ENCODE results near the gene FASN. TPM values are rescaled to one million over a fixed set of nuclear protein-coding genes. Genes with fewer than 3 reads are reported as not detected.

The FASN gene
- total RNA-seq, 2 experiments from 2014 or later: 111 to 364 TPM

GRCh38 chr17:82107341-82107860, 9.4 kb upstream of the FASN start:
- Histone ChIP-seq H3K9me3 (ENCODE audit: low read length) (no peaks in the 10 kb centered on the region), H3K4me2 (ENCODE audit: low read length) (peak overlapping the region; percentile 70; the same call in 1 of the 2 replicates), H3K36me3 (ENCODE audit: insufficient read depth, low read length) (no peaks in the 10 kb centered on the region), H3K9me2 (ENCODE audit: insufficient read depth, low read length) (no peaks in the 10 kb centered on the region), H2AFZ (ENCODE audit: low read length) (no peak overlapping the region), H3K4me1 (ENCODE audit: insufficient read depth, low read length, poor library complexity, severe bottlenecking) (peaks cover 33% of the 10 kb centered on the region), H4K20me1 (ENCODE audit: insufficient read depth, low read length) (no peaks in the 10 kb centered on the region), H3K79me2 (ENCODE audit: insufficient read depth, low read depth, low read length) (no peaks in the 10 kb centered on the region), H3K27ac (ENCODE audit: low read depth, low read length, poor library complexity, severe bottlenecking) (no peak overlapping the region), H3K4me3 (ENCODE audit: low read depth, low read length, poor library complexity, severe bottlenecking) (no peak overlapping the region)
- intact Hi-C loops (cut with micrococcal nuclease; ENCODE audit: unreplicated experiment): loop anchor here (2.0 kb wide), 2 partner anchors 15 to 47 kb away; no protein-coding TSS in a partner anchor
- DNase-seq (ENCODE audit: low spot score): peak; percentile 52
- peak; percentile 65 for TF ChIP-seq CTCF (conservative IDR thresholded peaks at IDR 0.05; ENCODE audit: low read length)
- TF ChIP-seq EZH2phosphoT487 (IDR thresholded peaks at IDR 0.05; ENCODE audit: borderline replicate concordance, low read depth, low read length): no peak
- ChIA-PET POLR2A (interaction anchor here (2.5 kb wide), 1 partner anchor 70 kb away, joined by 9 read pairs; the partner anchor contains the start of gene DCXR), CTCF (ENCODE audit: unreplicated experiment) (no interaction called here)
- BruUV-seq (replicated peaks): no TSS peak

- H3K4me1 ChIP-seq (ENCODE audit: insufficient read depth, low read length, poor library complexity, severe bottlenecking): peaks cover 39% of the 10 kb centered on the region
- H3K9me2 ChIP-seq (ENCODE audit: insufficient read depth, low read length): no peaks in the 10 kb centered on the region
- no peaks in the 10 kb centered on the region for H3K9me3 ChIP-seq (ENCODE audit: low read length)
- TF ChIP-seq EZH2phosphoT487 (IDR thresholded peaks at IDR 0.05; ENCODE audit: borderline replicate concordance, low read depth, low read length) (no peak), CTCF (conservative IDR thresholded peaks at IDR 0.05; ENCODE audit: low read length) (no peak)
- DNase-seq (ENCODE audit: low spot score): no peak
- H2AFZ ChIP-seq (ENCODE audit: low read length): peak overlapping the region; percentile 55
- intact Hi-C loops (cut with micrococcal nuclease; ENCODE audit: unreplicated experiment): loop anchor here (2.0 kb wide), 2 partner anchors 16 to 48 kb away; no protein-coding TSS in a partner anchor
- peak overlapping the region; percentile 58 for H3K4me3 ChIP-seq (ENCODE audit: low read depth, low read length, poor library complexity, severe bottlenecking)
- POLR2A ChIA-PET: interaction anchor here (0.6 to 2.5 kb wide), 4 partner anchors 17 to 920 kb away, joined by 3 to 9 read pairs (median 4); partner anchors contain the start of gene DCXR
- H3K36me3 ChIP-seq (ENCODE audit: insufficient read depth, low read length): no peaks in the 10 kb centered on the region
- CTCF ChIA-PET (ENCODE audit: unreplicated experiment): interaction anchor here (0.7 kb wide), 1 partner anchor 79 kb away, joined by 3 read pairs; no protein-coding TSS in a partner anchor
- H3K4me2 ChIP-seq (ENCODE audit: low read length): peak overlapping the region; percentile 70
- no TSS peak for BruUV-seq (replicated peaks)
- H4K20me1 ChIP-seq (ENCODE audit: insufficient read depth, low read length): no peaks in the 10 kb centered on the region
- peak overlapping the region; percentile 62 for H3K27ac ChIP-seq (ENCODE audit: low read depth, low read length, poor library complexity, severe bottlenecking)
- H3K79me2 ChIP-seq (ENCODE audit: insufficient read depth, low read depth, low read length): no peaks in the 10 kb centered on the region
These were observed 8.8 kb upstream of the FASN start for GRCh38 chr17:82106688-82107305.
